GM12864 (cell line): ENCODE data around the gene PAIP2.

Experiments used
- DNase-seq: peaks from one replicate; pipeline ENCODE4 v3.0.0-alpha.2; 2011; ENCODE audit warnings: low read depth
- H3K4me3 ChIP-seq: 2 replicates; pipeline ENCODE4 v1.5.1; 2011; ENCODE audit warnings: mild to moderate bottlenecking, low read depth, low read length, control low read depth
- TF ChIP-seq, protein P1 (sequence below): IDR thresholded peaks from 2 replicates; pipeline ENCODE4 v1.5.1; 2011; ENCODE audit warnings: low read depth, mild to moderate bottlenecking, moderate library complexity, low read length, control low read depth, inconsistent platforms; ENCODE audit errors: missing control alignments

Gene PAIP2

DNA sequence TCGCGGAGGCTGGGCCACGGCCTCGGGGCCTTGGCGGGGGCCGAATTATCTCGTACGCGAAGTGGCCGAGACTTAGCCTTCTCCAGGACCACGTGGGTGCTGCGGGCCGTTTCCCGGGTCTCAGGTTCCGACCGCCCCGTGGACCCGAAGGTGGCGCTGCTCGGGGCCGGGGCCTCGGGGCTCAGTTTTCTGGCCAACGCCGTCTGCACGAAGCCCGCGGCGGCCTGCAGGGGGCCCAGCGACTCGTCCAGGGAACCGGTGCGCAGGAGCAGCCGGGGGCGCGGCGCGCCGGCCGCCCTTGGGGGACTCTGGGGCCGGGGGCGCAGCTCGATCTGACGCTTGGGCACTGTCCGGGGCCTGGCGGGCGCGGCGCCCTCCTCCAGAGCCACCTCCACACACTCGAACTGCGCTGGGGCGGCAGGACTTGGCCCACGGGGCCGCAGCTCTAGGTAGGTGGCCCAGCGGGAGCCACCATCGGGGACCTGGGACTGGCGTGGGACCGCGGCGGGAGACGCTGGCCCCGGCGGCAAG lies 52.5 kb downstream of the PAIP2 start:
- peak overlapping the region; percentile 88 for H3K4me3 ChIP-seq
- no peak for DNase-seq

GRCh38 chr5:139394654-139395566 lies 53.3 kb downstream of the PAIP2 start, which contains the start of gene PROB1:
TSS of gene PROB1 (minus strand) at chr5:139395104. CDS start at chr5:139395081, 23 bp downstream.
- no peak for DNase-seq
- TF ChIP-seq, protein P1, sequence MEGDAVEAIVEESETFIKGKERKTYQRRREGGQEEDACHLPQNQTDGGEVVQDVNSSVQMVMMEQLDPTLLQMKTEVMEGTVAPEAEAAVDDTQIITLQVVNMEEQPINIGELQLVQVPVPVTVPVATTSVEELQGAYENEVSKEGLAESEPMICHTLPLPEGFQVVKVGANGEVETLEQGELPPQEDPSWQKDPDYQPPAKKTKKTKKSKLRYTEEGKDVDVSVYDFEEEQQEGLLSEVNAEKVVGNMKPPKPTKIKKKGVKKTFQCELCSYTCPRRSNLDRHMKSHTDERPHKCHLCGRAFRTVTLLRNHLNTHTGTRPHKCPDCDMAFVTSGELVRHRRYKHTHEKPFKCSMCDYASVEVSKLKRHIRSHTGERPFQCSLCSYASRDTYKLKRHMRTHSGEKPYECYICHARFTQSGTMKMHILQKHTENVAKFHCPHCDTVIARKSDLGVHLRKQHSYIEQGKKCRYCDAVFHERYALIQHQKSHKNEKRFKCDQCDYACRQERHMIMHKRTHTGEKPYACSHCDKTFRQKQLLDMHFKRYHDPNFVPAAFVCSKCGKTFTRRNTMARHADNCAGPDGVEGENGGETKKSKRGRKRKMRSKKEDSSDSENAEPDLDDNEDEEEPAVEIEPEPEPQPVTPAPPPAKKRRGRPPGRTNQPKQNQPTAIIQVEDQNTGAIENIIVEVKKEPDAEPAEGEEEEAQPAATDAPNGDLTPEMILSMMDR: no peak
- peak within 1 kb of the TSS; percentile 88 for H3K4me3 ChIP-seq

More for the DNA sequence above, 52.5 kb downstream of the PAIP2 start:
- TF ChIP-seq, protein P1: peak; percentile 56

DNA sequence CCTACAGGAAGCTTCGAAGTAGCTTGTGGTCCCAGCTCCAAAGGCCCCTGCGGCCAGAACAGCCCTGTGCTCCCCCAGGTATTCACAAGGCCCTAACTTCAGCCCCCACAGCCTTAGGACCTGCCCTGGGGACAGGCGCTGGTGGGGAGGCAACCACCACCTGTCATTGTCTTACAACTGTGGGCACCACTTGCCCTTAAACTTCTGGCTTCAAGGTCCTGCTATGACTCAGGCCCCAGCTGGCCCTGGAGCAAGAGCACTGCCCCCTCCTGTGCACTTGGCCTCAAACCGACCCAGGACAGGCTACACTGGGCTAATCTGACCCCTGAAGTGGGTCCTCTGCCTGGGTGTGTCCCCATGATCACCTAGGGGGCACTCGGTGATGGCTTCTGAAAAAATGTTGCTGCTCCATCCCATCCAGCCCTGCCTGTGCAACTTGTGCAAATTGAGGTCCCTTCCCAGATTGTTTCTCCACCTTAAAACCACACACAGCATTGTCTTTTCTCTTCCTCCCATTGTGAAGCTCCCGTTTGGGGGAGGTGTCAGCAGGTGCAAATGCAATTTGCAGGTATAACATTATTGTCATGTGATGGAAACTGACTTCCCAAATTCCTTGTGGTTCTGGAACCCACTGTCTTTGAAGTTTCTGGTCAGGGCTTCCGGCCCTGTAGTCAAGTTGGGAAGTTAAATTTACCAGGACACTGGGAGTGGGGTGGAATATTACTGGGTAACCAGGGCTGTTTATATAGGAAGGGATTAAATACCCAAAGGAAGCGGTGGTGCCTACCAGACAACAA lies 54.4 kb downstream of the PAIP2 start:
- DNase-seq: no peak
- no peak overlapping the region for H3K4me3 ChIP-seq
- TF ChIP-seq, protein P1: no peak

- H3K4me3 ChIP-seq: no peak overlapping the region
- DNase-seq: no peak
- TF ChIP-seq, protein P1: no peak
Observed at GRCh38 chr5:139396691-139397090, 55.0 kb downstream of the PAIP2 start.

- TF ChIP-seq, protein P1: no peak
- no peak for DNase-seq
- no peak overlapping the region for H3K4me3 ChIP-seq
Observed at GRCh38 chr5:139397921-139398320, 56.3 kb downstream of the PAIP2 start.

GRCh38 chr5:139399501-139400121 lies 58.0 kb downstream of the PAIP2 start:
- DNase-seq: no peak
- TF ChIP-seq, protein P1: no peak
- H3K4me3 ChIP-seq: no peak overlapping the region; the same call in 1 of the 2 replicates
